Measurements from ENCODE around the gene TTC5.

GRCh38 chr14:20350282-20350681 is 44.5 kb upstream of the TTC5 start:
- TF ChIP-seq CTCF (tag by site-specific recombination; IDR thresholded peaks at IDR 0.05), result no peak
- TF ChIP-seq WT1 (tag by site-specific recombination; IDR thresholded peaks at IDR 0.05), result no peak
- TF ChIP-seq ZNF221 (tag by site-specific recombination; IDR thresholded peaks at IDR 0.05; ENCODE audit: borderline replicate concordance), result no peak
- TF ChIP-seq ZBTB11 (tag by site-specific recombination; conservative IDR thresholded peaks at IDR 0.05; ENCODE audit: low read depth), result no peak
